ENCODE data around the gene KIAA0825. TPM values are rescaled to one million over a fixed set of nuclear protein-coding genes. Genes with fewer than 3 reads are reported as not detected.
"Not testable (repeated sequence)": the region's sequence is repeated elsewhere in the genome, so short reads cannot be mapped to it uniquely, and the experiment has no call there.

Gene KIAA0825
- total RNA-seq, 5 donors from 2014 or later (not counting 1 experiment from before 2014, with no cell fraction given) = 1.4 to 4.0 (median 1.6) TPM

GRCh38 chr5:94361832-94362796 lies 256.3 kb downstream of the KIAA0825 start:
- H3K27ac ChIP-seq (ENCODE audit: low read length) = no peak overlapping the region
- Mint-ChIP-seq H3K9me3 (no peaks in the 10 kb centered on the region), H3K36me3 (no peaks in the 10 kb centered on the region), H3K27ac (no peak overlapping the region), H3K4me1 (no peaks in the 10 kb centered on the region), H3K27me3 (no peaks in the 10 kb centered on the region), H3K4me3 (no peak overlapping the region)
- ATAC-seq (replicated peaks in 1 of 4) (no peak), DNase-seq (no peak)
- 67% methylated on average over 1 of the region's 5 CpGs for WGBS (ENCODE audit: insufficient coverage)
- POLR2A ChIA-PET = no interaction called here
- no peaks in the 10 kb centered on the region for H3K27me3 ChIP-seq (replicated peaks in 1 of 2; ENCODE audit: control insufficient read depth in 2 of 2, extremely low read depth in 1 of 2, insufficient read depth in 2 of 2, low read length in 1 of 2)
- CTCF ChIA-PET = no interaction called here
- H3K4me3 ChIP-seq (ENCODE audit: control insufficient read depth in 1 of 2, extremely low read depth in 1 of 2, low read length in 1 of 2) = no peak overlapping the region
- H3K9me3 ChIP-seq = no peaks in the 10 kb centered on the region
- no peaks in the 10 kb centered on the region for H3K4me1 ChIP-seq (ENCODE audit: control insufficient read depth in 1 of 2, extremely low read depth in 1 of 2, insufficient read depth in 2 of 2, low read length in 2 of 2)
- H3K36me3 ChIP-seq (ENCODE audit: control insufficient read depth in 2 of 2, extremely low read depth in 1 of 2, insufficient read depth in 1 of 2, low read length in 1 of 2) = no peaks in the 10 kb centered on the region

GRCh38 chr5:94361161-94361560 lies 257.2 kb downstream of the KIAA0825 start:
- WGBS (ENCODE audit: insufficient coverage) = no CpG with 5 or more reads among the region's 1 CpG
- no peak for ATAC-seq (replicated peaks in 1 of 4)
- POLR2A ChIA-PET = no interaction called here

GRCh38 chr5:94360382-94361130 lies 257.8 kb downstream of the KIAA0825 start:
- Histone ChIP-seq H3K36me3 (ENCODE audit: control insufficient read depth in 2 of 2, extremely low read depth in 1 of 2, insufficient read depth in 1 of 2, low read length in 1 of 2) (no peaks in the 10 kb centered on the region), H3K9me3 (no peaks in the 10 kb centered on the region), H3K27me3 (replicated peaks in 1 of 2; ENCODE audit: control insufficient read depth in 2 of 2, extremely low read depth in 1 of 2, insufficient read depth in 2 of 2, low read length in 1 of 2) (no peaks in the 10 kb centered on the region), H3K4me3 (ENCODE audit: control insufficient read depth in 1 of 2, extremely low read depth in 1 of 2, low read length in 1 of 2) (no peak overlapping the region), H3K4me1 (ENCODE audit: control insufficient read depth in 1 of 2, extremely low read depth in 1 of 2, insufficient read depth in 2 of 2, low read length in 2 of 2) (no peaks in the 10 kb centered on the region), H3K27ac (ENCODE audit: low read length) (no peak overlapping the region)
- ChIA-PET POLR2A (no interaction called here), CTCF (no interaction called here)
- no peaks in the 10 kb centered on the region for H3K9me3 Mint-ChIP-seq
- no peaks in the 10 kb centered on the region for H3K36me3 Mint-ChIP-seq
- ATAC-seq (replicated peaks in 1 of 4) (no peak), DNase-seq (no peak)
- no CpG with 5 or more reads among the region's 4 CpGs for WGBS (ENCODE audit: insufficient coverage)
- no peak overlapping the region for H3K4me3 Mint-ChIP-seq
- H3K27ac Mint-ChIP-seq = no peak overlapping the region
- H3K27me3 Mint-ChIP-seq = no peaks in the 10 kb centered on the region
- H3K4me1 Mint-ChIP-seq = no peaks in the 10 kb centered on the region

More at GRCh38 chr5:94361161-94361560, 257.2 kb downstream of the KIAA0825 start:
- Histone ChIP-seq H3K27ac (ENCODE audit: low read length) (no peak overlapping the region), H3K27me3 (replicated peaks in 1 of 2; ENCODE audit: control insufficient read depth in 2 of 2, extremely low read depth in 1 of 2, insufficient read depth in 2 of 2, low read length in 1 of 2) (no peaks in the 10 kb centered on the region), H3K9me3 (no peaks in the 10 kb centered on the region), H3K4me3 (ENCODE audit: control insufficient read depth in 1 of 2, extremely low read depth in 1 of 2, low read length in 1 of 2) (no peak overlapping the region), H3K4me1 (ENCODE audit: control insufficient read depth in 1 of 2, extremely low read depth in 1 of 2, insufficient read depth in 2 of 2, low read length in 2 of 2) (no peaks in the 10 kb centered on the region), H3K36me3 (ENCODE audit: control insufficient read depth in 2 of 2, extremely low read depth in 1 of 2, insufficient read depth in 1 of 2, low read length in 1 of 2) (no peaks in the 10 kb centered on the region)
- Mint-ChIP-seq H3K27me3 (no peaks in the 10 kb centered on the region), H3K9me3 (no peaks in the 10 kb centered on the region), H3K36me3 (no peaks in the 10 kb centered on the region), H3K4me1 (no peaks in the 10 kb centered on the region), H3K27ac (no peak overlapping the region), H3K4me3 (no peak overlapping the region)
- no peak for DNase-seq
- CTCF ChIA-PET = no interaction called here

DNA sequence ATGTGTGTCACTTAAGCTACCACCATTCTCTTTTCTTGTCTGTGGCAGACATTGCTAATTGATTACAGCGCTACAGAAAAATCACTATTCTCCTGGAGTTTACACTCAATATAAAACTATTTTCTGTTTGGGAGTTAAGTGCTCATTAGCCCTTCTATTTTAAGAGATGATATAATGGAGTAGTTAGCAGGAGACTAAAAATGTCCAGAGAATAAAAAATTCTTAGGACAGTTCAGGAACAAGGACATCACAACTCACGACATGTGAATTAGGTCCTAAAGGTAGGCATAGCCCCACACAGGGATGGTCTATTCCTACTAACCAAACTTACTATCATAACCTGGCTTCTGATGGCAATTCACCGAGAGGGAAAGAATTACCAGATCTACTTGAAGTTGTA lies 258.5 kb downstream of the KIAA0825 start:
- no peak for ATAC-seq (replicated peaks in 1 of 4)
- H3K27ac ChIP-seq (ENCODE audit: low read length) = no peak overlapping the region
- Mint-ChIP-seq H3K27ac (no peak overlapping the region), H3K36me3 (no peaks in the 10 kb centered on the region), H3K9me3 (no peaks in the 10 kb centered on the region), H3K4me1 (no peaks in the 10 kb centered on the region), H3K27me3 (no peaks in the 10 kb centered on the region), H3K4me3 (no peak overlapping the region)
- no peaks in the 10 kb centered on the region for H3K27me3 ChIP-seq (replicated peaks in 1 of 2; ENCODE audit: control insufficient read depth in 2 of 2, extremely low read depth in 1 of 2, insufficient read depth in 2 of 2, low read length in 1 of 2)
- ChIA-PET POLR2A (no interaction called here), CTCF (no interaction called here)
- H3K36me3 ChIP-seq (ENCODE audit: control insufficient read depth in 2 of 2, extremely low read depth in 1 of 2, insufficient read depth in 1 of 2, low read length in 1 of 2) = no peaks in the 10 kb centered on the region
- H3K4me1 ChIP-seq (ENCODE audit: control insufficient read depth in 1 of 2, extremely low read depth in 1 of 2, insufficient read depth in 2 of 2, low read length in 2 of 2) = no peaks in the 10 kb centered on the region
- DNase-seq = no peak
- H3K9me3 ChIP-seq = no peaks in the 10 kb centered on the region
- WGBS (ENCODE audit: insufficient coverage) = no CpG with 5 or more reads among the region's 3 CpGs
- no peak overlapping the region for H3K4me3 ChIP-seq (ENCODE audit: control insufficient read depth in 1 of 2, extremely low read depth in 1 of 2, low read length in 1 of 2)

GRCh38 chr5:94355811-94356210 lies 262.6 kb downstream of the KIAA0825 start:
- no peak overlapping the region for H3K4me3 ChIP-seq (ENCODE audit: control insufficient read depth in 1 of 2, extremely low read depth in 1 of 2, low read length in 1 of 2)
- H3K27me3 ChIP-seq (replicated peaks in 1 of 2; ENCODE audit: control insufficient read depth in 2 of 2, extremely low read depth in 1 of 2, insufficient read depth in 2 of 2, low read length in 1 of 2) = no peaks in the 10 kb centered on the region
- ATAC-seq (replicated peaks in 1 of 4) (no peak), DNase-seq (no peak)
- no peak overlapping the region for H3K27ac ChIP-seq (ENCODE audit: low read length)
- H3K9me3 Mint-ChIP-seq = peaks cover 3 to 5% (median 4%) of the 10 kb centered on the region in 3 donors
- no peak overlapping the region for H3K4me3 Mint-ChIP-seq
- H3K9me3 ChIP-seq = no peaks in the 10 kb centered on the region
- ChIA-PET POLR2A (no interaction called here), CTCF (no interaction called here)
- no peaks in the 10 kb centered on the region for H3K27me3 Mint-ChIP-seq
- H3K4me1 ChIP-seq (ENCODE audit: control insufficient read depth in 1 of 2, extremely low read depth in 1 of 2, insufficient read depth in 2 of 2, low read length in 2 of 2) = no peaks in the 10 kb centered on the region
- no peaks in the 10 kb centered on the region for H3K4me1 Mint-ChIP-seq
- no peaks in the 10 kb centered on the region for H3K36me3 Mint-ChIP-seq
- H3K36me3 ChIP-seq (ENCODE audit: control insufficient read depth in 2 of 2, extremely low read depth in 1 of 2, insufficient read depth in 1 of 2, low read length in 1 of 2) = no peaks in the 10 kb centered on the region
- H3K27ac Mint-ChIP-seq = no peak overlapping the region

- not testable (repeated sequence) for H3K27me3 ChIP-seq (replicated peaks in 1 of 2; ENCODE audit: control insufficient read depth in 2 of 2, extremely low read depth in 1 of 2, insufficient read depth in 2 of 2, low read length in 1 of 2); H3K27me3 Mint-ChIP-seq
- POLR2A ChIA-PET = interaction anchor here in 1 of 2 donors (0.7 kb wide), 1 partner anchor 68 kb away, joined by 3 read pairs; no protein-coding TSS in a partner anchor
Observed at GRCh38 chr5:94354837-94355485, 263.4 kb downstream of the KIAA0825 start.

More at GRCh38 chr5:94354837-94355485, 263.4 kb downstream of the KIAA0825 start:
- not testable (repeated sequence) for H3K36me3 Mint-ChIP-seq; H3K4me3 Mint-ChIP-seq; H3K4me1 ChIP-seq (ENCODE audit: control insufficient read depth in 1 of 2, extremely low read depth in 1 of 2, insufficient read depth in 2 of 2, low read length in 2 of 2); H3K36me3 ChIP-seq (ENCODE audit: control insufficient read depth in 2 of 2, extremely low read depth in 1 of 2, insufficient read depth in 1 of 2, low read length in 1 of 2); H3K4me1 Mint-ChIP-seq; H3K27ac ChIP-seq (ENCODE audit: low read length); H3K9me3 ChIP-seq; ATAC-seq (replicated peaks in 1 of 4); H3K27ac Mint-ChIP-seq; DNase-seq; H3K9me3 Mint-ChIP-seq; H3K4me3 ChIP-seq (ENCODE audit: control insufficient read depth in 1 of 2, extremely low read depth in 1 of 2, low read length in 1 of 2)
- CTCF ChIA-PET = interaction anchor here in 1 of 2 donors (0.6 kb wide), 1 partner anchor 1220 kb away, joined by 3 read pairs; no protein-coding TSS in a partner anchor
- 89% methylated on average over 3 of the region's 5 CpGs for WGBS (ENCODE audit: insufficient coverage)
